ENCODE data around the gene PKHD1. TPM values are rescaled to one million over a fixed set of nuclear protein-coding genes. Genes with fewer than 3 reads are reported as not detected.

Gene PKHD1
- total RNA-seq, 2 donors from 2014 or later: 33.3 to 53.4 TPM

- no peak overlapping the region for H3K4me3 ChIP-seq
- 75 to 78% methylated on average over 1 of the region's 1 CpG for WGBS, 2 donors
- H3K27ac ChIP-seq: no peak overlapping the region
- intact Hi-C loops (cut with DNase I): no loop called here
- no peak for ATAC-seq
- DNase-seq: no peak
- no peaks in the 10 kb centered on the region for H3K27me3 ChIP-seq
- H3K9me3 ChIP-seq: no peaks in the 10 kb centered on the region
- H3K4me1 ChIP-seq: peaks cover 13% of the 10 kb centered on the region
- H3K36me3 ChIP-seq (replicated peaks in 1 of 2; ENCODE audit: insufficient read depth in 1 of 2, low read depth in 2 of 2): no peaks in the 10 kb centered on the region
- TF ChIP-seq CTCF (IDR thresholded peaks at IDR 0.05) (no peak), POLR2A (IDR thresholded peaks at IDR 0.05) (no peak)
Measured at GRCh38 chr6:51620971-51621370, 466.4 kb downstream of the PKHD1 start.

- ATAC-seq (peak; percentile 81), DNase-seq (peak; percentile 57 to 82 (median 74))
- Histone ChIP-seq H3K36me3 (replicated peaks in 1 of 2; ENCODE audit: insufficient read depth in 1 of 2, low read depth in 2 of 2) (no peaks in the 10 kb centered on the region), H3K9me3 (no peaks in the 10 kb centered on the region), H3K27me3 (no peaks in the 10 kb centered on the region), H3K4me3 (no peak overlapping the region), H3K27ac (peak overlapping the region; percentile 24 to 54 (median 32)), H3K4me1 (peaks cover 13% of the 10 kb centered on the region)
- 49 to 56% methylated on average over 6 of the region's 6 CpGs for WGBS, 2 donors
- intact Hi-C loops (cut with DNase I): no loop called here
- TF ChIP-seq POLR2A (IDR thresholded peaks at IDR 0.05) (no peak), CTCF (IDR thresholded peaks at IDR 0.05) (no peak)
Measured at GRCh38 chr6:51619042-51619799, 468.2 kb downstream of the PKHD1 start.

GRCh38 chr6:51618563-51618962, 468.9 kb downstream of the PKHD1 start:
- ATAC-seq (peak; percentile 72), DNase-seq (no peak)
- Histone ChIP-seq H3K4me3 (no peak overlapping the region), H3K9me3 (no peaks in the 10 kb centered on the region), H3K4me1 (peaks cover 13% of the 10 kb centered on the region), H3K36me3 (replicated peaks in 1 of 2; ENCODE audit: insufficient read depth in 1 of 2, low read depth in 2 of 2) (no peaks in the 10 kb centered on the region), H3K27ac (peak overlapping the region; percentile 24 to 54 (median 32)), H3K27me3 (no peaks in the 10 kb centered on the region)
- intact Hi-C loops (cut with DNase I): no loop called here
- TF ChIP-seq CTCF (IDR thresholded peaks at IDR 0.05) (peak; percentile 11 to 50 (median 41)), POLR2A (IDR thresholded peaks at IDR 0.05) (no peak)

DNA sequence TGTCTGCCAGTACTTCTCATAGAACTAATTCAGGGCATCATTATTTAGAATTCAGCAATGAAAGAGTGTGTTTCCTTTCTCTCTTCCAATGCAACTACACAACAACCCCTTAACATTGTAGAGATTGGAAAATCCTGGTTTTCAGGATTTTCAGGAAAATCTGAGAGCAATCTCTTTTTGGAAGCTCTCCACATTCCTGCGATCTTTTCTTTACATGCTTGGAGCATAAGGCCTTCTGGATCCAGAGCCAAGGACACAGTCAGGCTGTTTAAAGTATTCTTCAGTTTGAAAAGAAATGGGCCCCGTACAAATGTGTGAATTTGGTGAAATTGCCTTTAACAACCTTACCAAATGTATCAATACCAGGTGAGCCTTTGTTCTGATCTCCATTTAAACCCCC, 469.7 kb downstream of the PKHD1 start:
- Histone ChIP-seq H3K4me3 (no peak overlapping the region), H3K27ac (no peak overlapping the region), H3K9me3 (no peaks in the 10 kb centered on the region), H3K27me3 (no peaks in the 10 kb centered on the region), H3K36me3 (replicated peaks in 1 of 2; ENCODE audit: insufficient read depth in 1 of 2, low read depth in 2 of 2) (no peaks in the 10 kb centered on the region), H3K4me1 (peaks cover 13% of the 10 kb centered on the region)
- DNase-seq (no peak), ATAC-seq (no peak)
- WGBS, 2 donors: 73 to 88% methylated on average over 2 of the region's 2 CpGs
- TF ChIP-seq CTCF (IDR thresholded peaks at IDR 0.05) (no peak), POLR2A (IDR thresholded peaks at IDR 0.05) (no peak)
- intact Hi-C loops (cut with DNase I): no loop called here

GRCh38 chr6:51616243-51616642, 471.2 kb downstream of the PKHD1 start:
- ATAC-seq: no peak
- Histone ChIP-seq H3K4me3 (no peak overlapping the region), H3K9me3 (no peaks in the 10 kb centered on the region), H3K27me3 (no peaks in the 10 kb centered on the region), H3K27ac (no peak overlapping the region), H3K36me3 (replicated peaks in 1 of 2; ENCODE audit: insufficient read depth in 1 of 2, low read depth in 2 of 2) (no peaks in the 10 kb centered on the region), H3K4me1 (peaks cover 13% of the 10 kb centered on the region)
- 34 to 36% methylated on average over 1 of the region's 1 CpG for WGBS, 2 donors
- no peak for DNase-seq
- TF ChIP-seq POLR2A (IDR thresholded peaks at IDR 0.05) (no peak), CTCF (IDR thresholded peaks at IDR 0.05) (no peak)
- intact Hi-C loops (cut with DNase I): no loop called here

All from body of pancreas (tissue), 4 donors.